ENCODE data around the gene CMC2.

- TF ChIP-seq POLR2AphosphoS5 (IDR thresholded peaks at IDR 0.05; ENCODE audit: low read depth) (no peak), CTCF (IDR thresholded peaks at IDR 0.05; ENCODE audit: insufficient read depth, low read length) (no peak), GABPA (IDR thresholded peaks at IDR 0.05; ENCODE audit: low read depth) (no peak), SPI1 (IDR thresholded peaks at IDR 0.05; ENCODE audit: borderline replicate concordance, low read depth) (no peak)
Measured at GRCh38 chr16:81003064-81003463, 3.6 kb downstream of the CMC2 start.
